ENCODE data around the gene LYPD6B. TPM values are rescaled to one million over a fixed set of nuclear protein-coding genes. Genes with fewer than 3 reads are reported as not detected.

Gene LYPD6B
- total RNA-seq, 2 experiments from 2014 or later: not detected

GRCh38 chr2:149170911-149171310 lies 132.4 kb downstream of the LYPD6B start:
- TF ChIP-seq EZH2phosphoT487 (IDR thresholded peaks at IDR 0.05; ENCODE audit: borderline replicate concordance, low read depth, low read length): no peak
- TF ChIP-seq CTCF (conservative IDR thresholded peaks at IDR 0.05; ENCODE audit: low read length): no peak
- no TSS peak for BruUV-seq (replicated peaks)
- Histone ChIP-seq H3K9me2 (ENCODE audit: insufficient read depth, low read length) (no peaks in the 10 kb centered on the region), H3K79me2 (ENCODE audit: insufficient read depth, low read depth, low read length) (no peaks in the 10 kb centered on the region), H3K27ac (ENCODE audit: low read depth, low read length, poor library complexity, severe bottlenecking) (no peak overlapping the region), H2AFZ (ENCODE audit: low read length) (no peak overlapping the region), H3K9me3 (ENCODE audit: low read length) (peaks cover 8% of the 10 kb centered on the region; the same call in 1 of the 2 replicates), H4K20me1 (ENCODE audit: insufficient read depth, low read length) (no peaks in the 10 kb centered on the region), H3K36me3 (ENCODE audit: insufficient read depth, low read length) (no peaks in the 10 kb centered on the region), H3K4me1 (ENCODE audit: insufficient read depth, low read length, poor library complexity, severe bottlenecking) (peaks cover 7% of the 10 kb centered on the region), H3K4me3 (ENCODE audit: low read depth, low read length, poor library complexity, severe bottlenecking) (no peak overlapping the region), H3K4me2 (ENCODE audit: low read length) (no peak overlapping the region)
- CTCF ChIA-PET (ENCODE audit: unreplicated experiment): no interaction called here
- no peak for DNase-seq (ENCODE audit: low spot score)
- intact Hi-C loops (cut with micrococcal nuclease; ENCODE audit: unreplicated experiment): no loop called here
- POLR2A ChIA-PET: interaction anchor here (1.9 kb wide), 1 partner anchor 9 kb away, joined by 7 read pairs; no protein-coding TSS in a partner anchor

GRCh38 chr2:149173220-149173619 lies 134.7 kb downstream of the LYPD6B start:
- Histone ChIP-seq H3K9me2 (ENCODE audit: insufficient read depth, low read length) (no peaks in the 10 kb centered on the region), H3K9me3 (ENCODE audit: low read length) (peaks cover 8% of the 10 kb centered on the region; the same call in 1 of the 2 replicates), H3K4me1 (ENCODE audit: insufficient read depth, low read length, poor library complexity, severe bottlenecking) (no peaks in the 10 kb centered on the region), H3K4me2 (ENCODE audit: low read length) (no peak overlapping the region), H2AFZ (ENCODE audit: low read length) (no peak overlapping the region), H3K27ac (ENCODE audit: low read depth, low read length, poor library complexity, severe bottlenecking) (no peak overlapping the region), H3K36me3 (ENCODE audit: insufficient read depth, low read length) (no peaks in the 10 kb centered on the region), H3K4me3 (ENCODE audit: low read depth, low read length, poor library complexity, severe bottlenecking) (no peak overlapping the region), H3K79me2 (ENCODE audit: insufficient read depth, low read depth, low read length) (no peaks in the 10 kb centered on the region), H4K20me1 (ENCODE audit: insufficient read depth, low read length) (no peaks in the 10 kb centered on the region)
- ChIA-PET POLR2A (interaction anchor here (0.6 to 1.4 kb wide), 2 partner anchors 10 to 41 kb away, joined by 4 read pairs; no protein-coding TSS in a partner anchor), CTCF (ENCODE audit: unreplicated experiment) (no interaction called here)
- no TSS peak for BruUV-seq (replicated peaks)
- intact Hi-C loops (cut with micrococcal nuclease; ENCODE audit: unreplicated experiment): no loop called here
- DNase-seq (ENCODE audit: low spot score): no peak
- TF ChIP-seq EZH2phosphoT487 (IDR thresholded peaks at IDR 0.05; ENCODE audit: borderline replicate concordance, low read depth, low read length): no peak
- TF ChIP-seq CTCF (conservative IDR thresholded peaks at IDR 0.05; ENCODE audit: low read length): no peak

- no peak overlapping the region for H3K4me2 ChIP-seq (ENCODE audit: low read length)
- no peak overlapping the region for H3K4me3 ChIP-seq (ENCODE audit: low read depth, low read length, poor library complexity, severe bottlenecking)
- ChIA-PET CTCF (ENCODE audit: unreplicated experiment) (no interaction called here), POLR2A (interaction anchor here (0.9 to 2.0 kb wide), 3 partner anchors 9 to 91 kb away, joined by 3 to 9 read pairs (median 4); no protein-coding TSS in a partner anchor)
- H4K20me1 ChIP-seq (ENCODE audit: insufficient read depth, low read length): no peaks in the 10 kb centered on the region
- no TSS peak for BruUV-seq (replicated peaks)
- H3K27ac ChIP-seq (ENCODE audit: low read depth, low read length, poor library complexity, severe bottlenecking): no peak overlapping the region
- no peaks in the 10 kb centered on the region for H3K36me3 ChIP-seq (ENCODE audit: insufficient read depth, low read length)
- H3K9me2 ChIP-seq (ENCODE audit: insufficient read depth, low read length): no peaks in the 10 kb centered on the region
- H3K79me2 ChIP-seq (ENCODE audit: insufficient read depth, low read depth, low read length): no peaks in the 10 kb centered on the region
- no peaks in the 10 kb centered on the region for H3K4me1 ChIP-seq (ENCODE audit: insufficient read depth, low read length, poor library complexity, severe bottlenecking)
- TF ChIP-seq EZH2phosphoT487 (IDR thresholded peaks at IDR 0.05; ENCODE audit: borderline replicate concordance, low read depth, low read length) (no peak), CTCF (conservative IDR thresholded peaks at IDR 0.05; ENCODE audit: low read length) (no peak)
- intact Hi-C loops (cut with micrococcal nuclease; ENCODE audit: unreplicated experiment): no loop called here
- no peak for DNase-seq (ENCODE audit: low spot score)
- peaks cover 8% of the 10 kb centered on the region; the same call in 1 of the 2 replicates for H3K9me3 ChIP-seq (ENCODE audit: low read length)
- no peak overlapping the region for H2AFZ ChIP-seq (ENCODE audit: low read length)
Measured at GRCh38 chr2:149175956-149176355, 137.5 kb downstream of the LYPD6B start.
